ENCODE measurements around the gene HTT-AS.

Gene HTT-AS

DNA sequence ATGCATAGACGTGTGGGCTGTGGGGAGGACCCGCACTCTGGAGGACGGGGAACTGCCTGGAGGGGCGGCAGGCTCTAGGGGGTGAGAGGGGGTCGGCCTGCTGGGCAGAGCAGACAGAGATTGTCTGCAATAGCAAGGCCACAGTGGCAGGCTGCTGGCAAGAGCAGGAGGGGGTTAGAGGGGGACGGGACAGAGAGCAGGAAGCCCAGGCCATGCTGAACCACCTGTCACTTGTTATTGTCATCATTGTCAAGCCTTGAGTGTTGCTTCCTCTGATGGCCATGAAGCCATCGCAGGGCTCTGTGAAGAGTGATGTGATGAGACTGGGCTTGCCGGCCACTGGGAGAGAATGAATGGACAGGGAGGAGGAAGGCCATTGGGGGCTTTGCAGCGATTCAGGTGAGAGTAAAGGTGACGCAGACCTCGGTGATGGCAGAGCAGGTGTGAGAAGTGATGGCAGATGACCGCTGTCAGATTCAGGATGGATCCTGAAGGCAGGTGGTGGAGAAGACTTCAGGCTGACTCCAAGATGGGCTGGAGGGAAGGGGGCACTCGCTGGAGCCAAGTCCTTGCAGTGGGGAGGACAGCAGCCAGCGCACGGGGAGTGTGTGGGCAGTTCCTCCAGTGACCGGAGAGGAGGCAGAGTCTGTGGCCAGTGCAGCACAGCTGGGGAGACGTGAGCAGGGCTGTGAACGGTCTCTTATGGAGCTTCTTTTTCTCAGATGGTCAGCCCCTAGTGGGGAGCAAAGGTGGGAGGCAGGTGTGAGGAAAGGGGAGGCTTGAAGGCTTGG is 43.6 kb downstream of the HTT-AS start:
- no peak for DNase-seq (ENCODE audit: low read depth in 2 of 2)

- DNase-seq (ENCODE audit: low read depth in 2 of 2) = no peak
Observed at GRCh38 chr4:3029464-3029863, 44.9 kb downstream of the HTT-AS start.

- no peak for DNase-seq (ENCODE audit: low read depth in 2 of 2)
Observed at GRCh38 chr4:3026540-3026939, 47.8 kb downstream of the HTT-AS start.

GRCh38 chr4:3025881-3026280 is 48.5 kb downstream of the HTT-AS start:
- DNase-seq (ENCODE audit: low read depth in 2 of 2) = no peak

- no peak for DNase-seq (ENCODE audit: low read depth in 2 of 2)
Observed at GRCh38 chr4:3022651-3023050, 51.7 kb downstream of the HTT-AS start.

- DNase-seq (ENCODE audit: low read depth in 2 of 2) = no peak
Observed at GRCh38 chr4:3022112-3022511, 52.2 kb downstream of the HTT-AS start.

- no peak for DNase-seq (ENCODE audit: low read depth in 2 of 2)
Observed at GRCh38 chr4:3021627-3022026, 52.7 kb downstream of the HTT-AS start.

DNA sequence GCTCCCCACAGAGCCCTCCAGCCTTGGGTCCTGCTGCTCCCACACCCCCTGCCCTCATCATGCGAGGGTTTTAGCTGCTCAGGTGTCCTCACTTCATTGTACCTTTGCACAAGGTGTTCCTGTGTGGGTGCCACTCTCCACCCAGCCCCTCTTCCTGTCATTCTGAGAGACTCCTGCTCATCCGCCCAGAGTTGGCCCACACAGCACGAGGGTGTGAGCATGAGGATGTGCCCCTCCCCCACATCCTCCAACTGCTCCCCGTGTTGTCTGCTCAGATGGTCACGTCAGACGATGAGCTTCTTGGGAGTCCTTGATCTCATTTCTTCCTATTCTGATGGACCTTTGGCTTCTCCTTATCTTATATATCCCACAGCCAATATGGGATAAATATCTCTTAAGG is 53.2 kb downstream of the HTT-AS start:
- DNase-seq (ENCODE audit: low read depth in 2 of 2) = no peak

- DNase-seq (ENCODE audit: low read depth in 2 of 2) = no peak
Observed at GRCh38 chr4:3019145-3019846, 55.0 kb downstream of the HTT-AS start.

DNA sequence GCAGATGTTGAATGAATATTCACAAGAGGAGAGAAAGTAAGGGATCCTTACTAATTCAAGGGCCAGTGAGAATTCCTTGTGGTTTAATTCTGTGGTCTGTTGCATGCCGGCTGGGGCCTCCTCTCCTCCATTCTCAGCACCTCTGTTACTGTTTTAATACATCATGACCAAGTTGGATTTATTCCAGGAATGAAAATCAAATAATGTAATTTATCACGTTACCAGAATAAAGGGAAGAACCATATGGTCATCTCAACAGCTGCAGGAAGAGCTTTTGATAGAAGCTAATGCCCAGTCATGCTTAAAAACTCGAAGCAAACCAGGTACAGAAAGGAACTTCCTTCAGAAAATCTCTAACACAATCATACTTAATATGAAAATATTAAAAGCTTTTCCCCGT is 56.8 kb downstream of the HTT-AS start:
- DNase-seq (ENCODE audit: low read depth in 2 of 2) = no peak

DNA sequence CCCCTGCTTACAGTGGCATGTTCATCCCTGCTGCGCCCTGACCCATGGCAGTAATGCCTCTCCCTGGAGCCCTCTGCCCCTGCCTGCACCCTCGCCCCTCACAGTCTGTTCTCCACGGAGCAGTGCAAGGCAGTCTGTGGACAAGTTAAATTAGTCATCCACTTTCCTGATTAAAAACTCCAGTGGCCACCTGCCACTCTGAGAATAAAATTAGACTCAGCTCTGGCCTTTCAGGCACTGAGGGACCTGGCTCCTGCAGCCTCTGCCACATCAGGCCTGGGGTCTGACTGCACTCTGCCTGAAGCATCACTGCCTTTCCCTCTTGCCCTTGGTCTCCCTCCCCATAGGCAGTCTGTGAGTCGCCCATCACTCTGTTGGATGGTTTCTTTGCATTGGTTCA is 57.4 kb downstream of the HTT-AS start:
- no peak for DNase-seq (ENCODE audit: low read depth in 2 of 2)

DNA sequence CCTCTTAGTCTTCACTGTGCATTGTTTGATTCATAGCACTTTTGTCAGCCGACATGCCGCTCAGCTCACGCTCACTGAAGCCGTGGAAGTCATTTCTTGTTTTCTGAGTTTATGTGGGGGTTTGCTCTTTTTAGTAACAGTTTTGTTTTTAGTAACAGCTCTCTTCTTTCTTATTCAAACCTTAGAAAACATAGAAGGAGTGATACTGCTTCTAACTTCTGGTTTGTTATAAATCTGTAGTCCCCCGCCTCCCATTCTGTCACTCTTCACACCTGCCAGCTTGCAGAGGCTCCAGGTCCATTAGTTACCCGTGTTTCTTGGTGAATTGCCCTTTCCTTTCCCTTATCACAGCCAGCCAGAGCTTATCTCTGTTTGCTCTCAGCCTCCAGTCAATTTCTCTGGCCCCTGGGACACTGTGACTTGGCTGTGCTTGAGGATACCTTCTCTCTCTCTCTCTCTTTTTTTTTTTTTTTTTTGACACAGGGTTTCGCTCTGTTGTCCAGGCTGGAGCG is 60.4 kb downstream of the HTT-AS start:
- DNase-seq (ENCODE audit: low read depth in 2 of 2) = peak in 1 of 2 donors; percentile 16
